ENCODE data around the gene SLC35G6. TPM values are rescaled to one million over a fixed set of nuclear protein-coding genes. Genes with fewer than 3 reads are reported as not detected.

SLC35G6 gene
- total and polyA plus RNA-seq, 2 of the 13 experiments (the other 11 are each of a cell fraction or from before 2014, with no cell fraction given): 0.07 TPM; not detected in 1

DNA sequence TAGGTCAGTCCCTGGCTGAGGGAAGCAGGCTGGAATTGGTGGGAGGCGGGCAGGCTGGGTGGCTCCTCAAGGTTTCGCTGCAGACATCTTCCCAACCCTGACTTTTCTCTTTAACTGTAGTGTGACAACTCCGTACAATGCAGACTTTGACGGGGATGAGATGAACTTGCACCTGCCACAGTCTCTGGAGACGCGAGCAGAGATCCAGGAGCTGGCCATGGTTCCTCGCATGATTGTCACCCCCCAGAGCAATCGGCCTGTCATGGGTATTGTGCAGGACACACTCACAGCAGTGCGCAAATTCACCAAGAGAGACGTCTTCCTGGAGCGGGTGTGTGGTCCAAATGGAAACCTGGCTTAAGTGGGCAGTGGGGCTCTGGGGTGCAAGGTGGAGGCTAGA, 17.9 kb downstream of the SLC35G6 start:
- POLR2A ChIA-PET: interaction anchor here (0.7 kb wide), 1 partner anchor 107 kb away, joined by 3 read pairs; no protein-coding TSS in a partner anchor

GRCh38 chr17:7501729-7502128, 20.5 kb downstream of the SLC35G6 start:
- Histone ChIP-seq H4K20me1 (ENCODE audit: insufficient read depth, low read length) (no peaks in the 10 kb centered on the region), H3K4me1 (ENCODE audit: insufficient read depth, low read length) (no peaks in the 10 kb centered on the region), H3K27me3 (ENCODE audit: control insufficient read depth in 1 of 2, insufficient read depth in 2 of 2, low read length in 2 of 2) (no peaks in the 10 kb centered on the region), H3K4me3 (replicated peaks in 1 of 3; ENCODE audit: insufficient read depth in 1 of 3, low read depth in 2 of 3, low read length in 3 of 3) (no peak overlapping the region), H3K36me3 (replicated peaks in 1 of 2; ENCODE audit: control insufficient read depth in 1 of 2, insufficient read depth in 2 of 2, low read length in 2 of 2) (peaks cover 58 to 86% of the 10 kb centered on the region in 2 experiments), H3K27ac (ENCODE audit: extremely low read length, insufficient read depth, low read length) (no peak overlapping the region), H2AFZ (ENCODE audit: low read length) (no peak overlapping the region), H3K9me3 (ENCODE audit: low read length) (no peaks in the 10 kb centered on the region), H3K79me2 (ENCODE audit: insufficient read depth, low read length) (no peaks in the 10 kb centered on the region), H3K9ac (ENCODE audit: insufficient read depth, low read depth, low read length) (no peak overlapping the region), H3K4me2 (ENCODE audit: low read depth, low read length) (no peak overlapping the region)
- DNase-seq (ENCODE audit: low spot score) (no peak), FAIRE-seq (no peak), ATAC-seq (no peak)
- no TSS peak for BruUV-seq (replicated peaks)
- ChIA-PET CTCF (ENCODE audit: low intra/inter-chr PET ratio, low total read pairs) (interaction anchor here (0.7 kb wide), 1 partner anchor 144 kb away, joined by 3 read pairs; no protein-coding TSS in a partner anchor), POLR2A (no interaction called here)
- WGBS (ENCODE audit: low lambda C conversion rate): 87% methylated on average over 14 of the region's 14 CpGs
- TF ChIP-seq ZSCAN31 (CRISPR knock-in tag; IDR thresholded peaks at IDR 0.05; ENCODE audit: low read depth) (no peak), ZNF660 (CRISPR knock-in tag; IDR thresholded peaks at IDR 0.05; ENCODE audit: borderline replicate concordance, low read depth) (no peak), THRA (CRISPR knock-in tag; IDR thresholded peaks at IDR 0.05; ENCODE audit: borderline replicate concordance) (no peak), FLYWCH1 (CRISPR knock-in tag; IDR thresholded peaks at IDR 0.05) (no peak), ZNF354B (CRISPR knock-in tag; IDR thresholded peaks at IDR 0.05) (no peak)
- TF ChIP-seq, protein P1, sequence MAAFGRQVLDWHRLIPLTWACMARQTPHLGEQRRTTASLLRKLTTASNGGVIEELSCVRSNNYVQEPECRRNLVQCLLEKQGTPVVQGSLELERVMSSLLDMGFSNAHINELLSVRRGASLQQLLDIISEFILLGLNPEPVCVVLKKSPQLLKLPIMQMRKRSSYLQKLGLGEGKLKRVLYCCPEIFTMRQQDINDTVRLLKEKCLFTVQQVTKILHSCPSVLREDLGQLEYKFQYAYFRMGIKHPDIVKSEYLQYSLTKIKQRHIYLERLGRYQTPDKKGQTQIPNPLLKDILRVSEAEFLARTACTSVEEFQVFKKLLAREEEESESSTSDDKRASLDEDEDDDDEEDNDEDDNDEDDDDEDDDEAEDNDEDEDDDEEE (CRISPR knock-in tag; IDR thresholded peaks at IDR 0.05): no peak
- intact Hi-C loops (cut with micrococcal nuclease; ENCODE audit: unreplicated experiment): loop anchor here (5.0 kb wide), 1 partner anchor 144 kb away; the partner anchor contains the start of gene TMEM95
- in situ Hi-C loops (cut with HindIII; ENCODE audit: extremely low pct_ligation_motif_present, low pct_unique_long_range_greater_than_20kb): no loop called here

More for the DNA sequence above, 17.9 kb downstream of the SLC35G6 start:
- no peaks in the 10 kb centered on the region for H3K27me3 ChIP-seq (ENCODE audit: control insufficient read depth in 1 of 2, insufficient read depth in 2 of 2, low read length in 2 of 2)
- FAIRE-seq (no peak), DNase-seq (ENCODE audit: low spot score) (no peak), ATAC-seq (no peak)
- no peaks in the 10 kb centered on the region for H3K9me3 ChIP-seq (ENCODE audit: low read length)
- CTCF ChIA-PET (ENCODE audit: low intra/inter-chr PET ratio, low total read pairs): no interaction called here
- H3K27ac ChIP-seq (ENCODE audit: extremely low read length, insufficient read depth, low read length): no peak overlapping the region
- in situ Hi-C loops (cut with HindIII; ENCODE audit: extremely low pct_ligation_motif_present, low pct_unique_long_range_greater_than_20kb): no loop called here
- H4K20me1 ChIP-seq (ENCODE audit: insufficient read depth, low read length): peaks cover 14% of the 10 kb centered on the region; the same call in 1 of the 2 replicates
- TF ChIP-seq RFX5 (IDR thresholded peaks at IDR 0.05; ENCODE audit: low read depth, low read length) (no peak), RBM22 (optimal IDR thresholded peaks at IDR 0.05; ENCODE audit: low read length) (peak; percentile 64)
- no peak overlapping the region for H3K9ac ChIP-seq (ENCODE audit: insufficient read depth, low read depth, low read length)
- 88% methylated on average over 10 of the region's 11 CpGs for WGBS (ENCODE audit: low lambda C conversion rate)
- no peak overlapping the region for H3K4me2 ChIP-seq (ENCODE audit: low read depth, low read length)
- peaks cover 67 to 85% of the 10 kb centered on the region in 2 experiments for H3K36me3 ChIP-seq (replicated peaks in 1 of 2; ENCODE audit: control insufficient read depth in 1 of 2, insufficient read depth in 2 of 2, low read length in 2 of 2)
- no peak overlapping the region for H2AFZ ChIP-seq (ENCODE audit: low read length)
- no TSS peak for BruUV-seq (replicated peaks)
- H3K4me1 ChIP-seq (ENCODE audit: insufficient read depth, low read length): no peaks in the 10 kb centered on the region
- peaks cover 16% of the 10 kb centered on the region for H3K79me2 ChIP-seq (ENCODE audit: insufficient read depth, low read length)
- intact Hi-C loops (cut with micrococcal nuclease; ENCODE audit: unreplicated experiment): no loop called here
- no peak overlapping the region for H3K4me3 ChIP-seq (replicated peaks in 1 of 3; ENCODE audit: insufficient read depth in 1 of 3, low read depth in 2 of 3, low read length in 3 of 3)

Data from HepG2 (cell line).